A549 (cell line): ENCODE data around the gene FKBP15. TPM values are rescaled to one million over a fixed set of nuclear protein-coding genes. Genes with fewer than 3 reads are reported as not detected.

Source experiments
- ATAC-seq, 2 experiments: fragments of 200-7000 bp in 1 of 2; fragments of >200 bp in 1 of 2; cut with Nextera tagmentation in 1 of 2; cut with Tn5 transposase in 1 of 2; 3 replicates each; pipeline versions ENCODE4 v1.8.0 to v1.9.1; 2018 to 2020; ENCODE audit warnings: mild to moderate bottlenecking in 1 of 2, moderate library complexity in 1 of 2
- CTCF ChIA-PET: fragments of 300-600 bp; sonication (Branson Sonifier 250); formaldehyde crosslinking; extraction: SDS; loops from one replicate; lab custom pipeline; 2021; ENCODE audit warnings: antibody characterized with exemption, inconsistent platforms; lab: Yijun Ruan, JAX
- POLR2A ChIA-PET: fragments of 350-600 bp; formaldehyde crosslinking; extraction: SDS; loops from one replicate; lab custom pipeline; 2021; ENCODE audit warnings: antibody characterized with exemption, inconsistent platforms; lab: Yijun Ruan, JAX
- DNase-seq, 2 experiments: peaks; one replicate each; pipeline versions ENCODE4 v3.0.0 to v3.0.0-alpha.2; 2011 to 2016; ENCODE audit warnings: low read depth in 1 of 2, low spot score in 1 of 2
- FAIRE-seq: peaks from 2 replicates; lab custom pipeline; 2011; peaks lifted over from hg19 to GRCh38; lab: Jason Lieb, UNC
- H3K27ac ChIP-seq, 2 experiments: fragments of >200 bp; sonication (Bioruptor Twin); formaldehyde crosslinking; 3 replicates each; pipeline ENCODE4 v1.5.1; 2016 to 2017
- H3K4me1 ChIP-seq: fragments of >200 bp; sonication (Bioruptor Twin); formaldehyde crosslinking; 3 replicates; pipeline ENCODE4 v1.6.1; 2016
- H3K4me2 ChIP-seq: fragments of >200 bp; sonication (Bioruptor Twin); formaldehyde crosslinking; 3 replicates; pipeline ENCODE4 v1.6.1; 2016
- H3K4me3 ChIP-seq: fragments of >200 bp; sonication (Bioruptor Twin); formaldehyde crosslinking; 3 replicates; pipeline ENCODE4 v1.5.1; 2016
- H3K9me3 ChIP-seq: fragments of >200 bp; sonication (Bioruptor Twin); formaldehyde crosslinking; 3 replicates; pipeline ENCODE4 v1.6.1; 2016
- ATOH8 ChIP-seq: fragments of 250-450 bp; sonication (Bioruptor Pico); IDR thresholded peaks from 2 replicates; pipeline ENCODE4 v1.5.0; 2020; ENCODE audit warnings: low read depth, mild to moderate bottlenecking, moderate library complexity
- CBX2 ChIP-seq: fragments of 200-600 bp; sonication (generic); IDR thresholded peaks from 2 replicates; pipeline ENCODE4 v1.6.1; 2016; ENCODE audit warnings: low read depth, mild to moderate bottlenecking, borderline replicate concordance
- CEBPB ChIP-seq, 2 experiments: fragments of >200 bp in 1 of 2; sonication (Bioruptor Twin) in 1 of 2; formaldehyde crosslinking in 1 of 2; IDR thresholded peaks; 2 replicates each; pipeline ENCODE4 v1.6.1; 2012 to 2016
- EHF ChIP-seq: fragments of 250-450 bp; sonication (Bioruptor Pico); IDR thresholded peaks from 2 replicates; pipeline ENCODE4 v1.5.0; 2020; ENCODE audit warnings: mild to moderate bottlenecking
- FOSB ChIP-seq: fragments of 250-450 bp; sonication (Bioruptor Pico); IDR thresholded peaks from 2 replicates; pipeline ENCODE4 v1.5.0; 2020; ENCODE audit warnings: mild to moderate bottlenecking, moderate library complexity
- FOXS1 ChIP-seq: fragments of 250-450 bp; sonication (Bioruptor Pico); IDR thresholded peaks from 2 replicates; pipeline ENCODE4 v1.5.0; 2020; ENCODE audit warnings: mild to moderate bottlenecking, moderate library complexity
- GATA3 ChIP-seq: IDR thresholded peaks from 2 replicates; pipeline ENCODE4 v1.6.1; 2012; ENCODE audit warnings: borderline replicate concordance
- HES2 ChIP-seq: fragments of >200 bp; sonication (Bioruptor Twin); formaldehyde crosslinking; IDR thresholded peaks from 2 replicates; pipeline ENCODE4 v1.6.1; 2016
- HOXA7 ChIP-seq: fragments of 250-450 bp; sonication (Bioruptor Pico); IDR thresholded peaks from 2 replicates; pipeline ENCODE4 v1.5.0; 2020; ENCODE audit warnings: mild to moderate bottlenecking, moderate library complexity
- HOXB13 ChIP-seq: fragments of 250-450 bp; sonication (Bioruptor Pico); IDR thresholded peaks from 2 replicates; pipeline ENCODE4 v1.5.0; 2020; ENCODE audit warnings: low read depth, mild to moderate bottlenecking, moderate library complexity
- HOXB5 ChIP-seq: fragments of 250-450 bp; sonication (Bioruptor Pico); IDR thresholded peaks from 2 replicates; pipeline ENCODE4 v1.5.0; 2020; ENCODE audit warnings: mild to moderate bottlenecking, moderate library complexity
- JUN ChIP-seq, 2 experiments: fragments of >200 bp; sonication (Bioruptor Twin); formaldehyde crosslinking; IDR thresholded peaks; 2 replicates in 1 of 2; 3 replicates in 1 of 2; pipeline ENCODE4 v1.6.1; 2016 to 2017
- KDM5A ChIP-seq: fragments of 200-600 bp; sonication (generic); IDR thresholded peaks from 2 replicates; pipeline ENCODE4 v1.6.1; 2016; ENCODE audit warnings: antibody characterized with exemption, mild to moderate bottlenecking
- MAZ ChIP-seq: fragments of 150-350 bp; IDR thresholded peaks from 2 replicates; pipeline ENCODE4 v1.6.1; 2014; ENCODE audit warnings: antibody characterized with exemption, low read depth, low read length, borderline replicate concordance
- NFE2L2 ChIP-seq: fragments of 150-350 bp; conservative IDR thresholded peaks from 2 replicates; pipeline ENCODE4 v1.6.1; 2014; ENCODE audit warnings: low read length
- NPAS2 ChIP-seq: fragments of 250-450 bp; sonication (Bioruptor Pico); IDR thresholded peaks from 2 replicates; pipeline ENCODE4 v1.8.0; 2022; ENCODE audit warnings: mild to moderate bottlenecking, moderate library complexity, borderline replicate concordance
- PBX3 ChIP-seq: IDR thresholded peaks from 2 replicates; pipeline ENCODE4 v1.6.1; 2012
- PHF8 ChIP-seq: fragments of 200-600 bp; sonication (generic); IDR thresholded peaks from 2 replicates; pipeline ENCODE4 v1.6.1; 2016; ENCODE audit warnings: low read depth, mild to moderate bottlenecking, antibody characterized with exemption, moderate library complexity, borderline replicate concordance
- POLR2AphosphoS2 ChIP-seq: conservative IDR thresholded peaks from 2 replicates; pipeline ENCODE4 v1.6.1; 2012; ENCODE audit warnings: low read length, improper control_type of control experiment, inconsistent platforms
- RAD21 ChIP-seq, 2 experiments: fragments of >200 bp in 1 of 2; sonication (Bioruptor Twin) in 1 of 2; formaldehyde crosslinking in 1 of 2; IDR thresholded peaks in 1 of 2; conservative IDR thresholded peaks in 1 of 2; 2 replicates in 1 of 2; 3 replicates in 1 of 2; pipeline ENCODE4 v1.6.1; 2012 to 2018; ENCODE audit warnings: inconsistent platforms in 1 of 2
- RARB ChIP-seq: fragments of 250-450 bp; sonication (Bioruptor Pico); IDR thresholded peaks from 2 replicates; pipeline ENCODE4 v1.8.0; 2021; ENCODE audit warnings: mild to moderate bottlenecking, moderate library complexity
- RCOR1 ChIP-seq: fragments of 150-350 bp; IDR thresholded peaks from 2 replicates; pipeline ENCODE4 v1.6.1; 2014; ENCODE audit warnings: antibody characterized with exemption, low read length, low read depth
- RFX5 ChIP-seq: fragments of 450-650 bp; IDR thresholded peaks from 2 replicates; pipeline ENCODE4 v1.7.1; 2014; ENCODE audit warnings: antibody characterized with exemption, mild to moderate bottlenecking, moderate library complexity
- TFCP2L1 ChIP-seq: fragments of 250-450 bp; sonication (Bioruptor Pico); IDR thresholded peaks from 2 replicates; pipeline ENCODE4 v1.5.0; 2021; ENCODE audit warnings: mild to moderate bottlenecking
- TP53 ChIP-seq: fragments of 250-450 bp; sonication (Bioruptor Pico); IDR thresholded peaks from 2 replicates; pipeline ENCODE4 v1.5.0; 2021; ENCODE audit warnings: mild to moderate bottlenecking, moderate library complexity
- ZFP36 ChIP-seq: fragments of 450-650 bp; IDR thresholded peaks from 2 replicates; pipeline ENCODE4 v1.6.1; 2014; ENCODE audit warnings: borderline replicate concordance; ENCODE audit not compliant: partially characterized antibody
- ZNF302 ChIP-seq: fragments of 250-450 bp; sonication (Bioruptor Pico); IDR thresholded peaks from 2 replicates; pipeline ENCODE4 v1.9.0; 2021; ENCODE audit warnings: inconsistent platforms, mild to moderate bottlenecking, moderate library complexity
- WGBS: methylation state at CpG from one replicate; pipeline ENCODE4 v1.1.6; 2017; ENCODE audit errors: missing lambda C conversion rate; 5-methylcytosine and 5-hydroxymethylcytosine counted together
- polyA plus RNA-seq, 4 experiments: library from polyadenylated mRNA; depleted of rRNA in 3 of 4; stranded (reverse); fragments of >200 nt; fragmentation: RNase III in 1 of 4; extraction: RNeasy Plus Mini Kit Qiagen cat#74134 plus additional on column Dnase treatment in 1 of 4; gene quantifications; 2 replicates in 3 of 4; 3 replicates in 1 of 4; pipeline ENCODE4 v1.2.3, GENCODE V29; 2011 to 2017
- TF ChIP-seq, protein P1 (sequence below): fragments of >200 bp; sonication (Bioruptor Twin); formaldehyde crosslinking; IDR thresholded peaks from 3 replicates; pipeline ENCODE4 v1.6.1; 2016
- TF ChIP-seq, protein P2 (sequence below): fragments of 250-450 bp; sonication (Bioruptor Pico); IDR thresholded peaks from 2 replicates; pipeline ENCODE4 v1.5.0; 2021; ENCODE audit warnings: mild to moderate bottlenecking, moderate library complexity, borderline replicate concordance

Gene FKBP15
- polyA plus RNA-seq, 2 of the 4 experiments (the other 2 are of a cell fraction) = 14.1 to 26.0 TPM

DNA sequence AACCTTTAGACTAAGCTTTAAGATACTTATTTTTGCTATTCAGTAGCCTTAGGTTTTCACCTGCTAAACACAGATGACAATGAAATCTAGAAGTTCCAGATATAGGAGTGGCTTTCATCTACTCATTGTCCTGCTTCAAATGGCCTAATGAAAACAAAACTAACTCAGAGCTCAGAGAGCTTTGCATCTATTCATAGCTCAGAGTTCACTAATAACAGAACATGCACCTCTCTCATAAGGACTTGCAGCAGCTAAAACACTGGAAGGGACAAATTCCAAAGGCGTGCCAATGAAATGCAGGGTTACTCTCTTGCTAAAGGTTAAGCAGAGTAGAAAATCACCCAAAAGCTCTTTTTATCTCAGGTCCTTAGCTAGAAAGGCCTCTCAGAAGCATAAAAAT is 41.2 kb downstream of the FKBP15 start:
- Histone ChIP-seq H3K9me3 (no peaks in the 10 kb centered on the region), H3K4me3 (no peak overlapping the region), H3K27ac (no peak overlapping the region), H3K4me2 (no peak overlapping the region), H3K4me1 (no peaks in the 10 kb centered on the region)
- DNase-seq = no peak
- ChIA-PET CTCF (interaction anchor here (0.5 kb wide), 1 partner anchor 256 kb away, joined by 3 read pairs; no protein-coding TSS in a partner anchor), POLR2A (no interaction called here)
- WGBS = 0% methylated on average over 1 of the region's 1 CpG
- no peak for TF ChIP-seq FOSB (CRISPR knock-in tag)
- no peak for TF ChIP-seq RARB
- no peak for ATAC-seq
- no peak for FAIRE-seq

- POLR2A ChIA-PET = no interaction called here
- Histone ChIP-seq H3K27ac (no peak overlapping the region), H3K4me1 (no peaks in the 10 kb centered on the region), H3K4me2 (no peak overlapping the region), H3K4me3 (no peak overlapping the region), H3K9me3 (no peaks in the 10 kb centered on the region)
- ATAC-seq (no peak), DNase-seq (no peak), FAIRE-seq (no peak)
- no peak for TF ChIP-seq RCOR1
- no peak for TF ChIP-seq MAZ
- TF ChIP-seq TFCP2L1 (CRISPR knock-in tag) = no peak
- no peak for TF ChIP-seq EHF (CRISPR knock-in tag)
- no peak for TF ChIP-seq GATA3
- TF ChIP-seq POLR2AphosphoS2 = no peak
- no peak for TF ChIP-seq NPAS2 (CRISPR knock-in tag)
- no peak for TF ChIP-seq RFX5
- no peak for TF ChIP-seq NFE2L2
- no peak for TF ChIP-seq ZFP36
- TF ChIP-seq TP53 (CRISPR knock-in tag) = no peak
- no peak for TF ChIP-seq PBX3
- 93% methylated on average over 1 of the region's 1 CpG for WGBS
- CTCF ChIA-PET = interaction anchor here (0.8 to 1.9 kb wide), 4 partner anchors 8 to 478 kb away, joined by 3 to 8 read pairs (median 4); partner anchors contain the start of gene SLC31A2
These were observed 43.0 kb downstream of the FKBP15 start for GRCh38 chr9:113178087-113178486.

- FAIRE-seq (no peak), DNase-seq (no peak), ATAC-seq (no peak)
- H3K4me2 ChIP-seq = no peak overlapping the region
- H3K9me3 ChIP-seq = no peaks in the 10 kb centered on the region
- ChIA-PET CTCF (interaction anchor here (0.6 to 1.9 kb wide), 4 partner anchors 9 to 479 kb away, joined by 3 to 8 read pairs (median 4); no protein-coding TSS in a partner anchor), POLR2A (no interaction called here)
- H3K4me3 ChIP-seq = no peak overlapping the region
- H3K27ac ChIP-seq = no peak overlapping the region
- WGBS = 95% methylated on average over 2 of the region's 2 CpGs
- TF ChIP-seq FOXS1 (CRISPR knock-in tag) (no peak), HES2 (no peak), PHF8 (no peak), MAZ (no peak), JUN (IDR thresholded peaks at IDR 0.05) (no peak), ZNF302 (CRISPR knock-in tag) (no peak), KDM5A (no peak), HOXA7 (CRISPR knock-in tag) (no peak), HOXB5 (no peak), HOXB13 (no peak), ATOH8 (no peak), RAD21 (conservative IDR thresholded peaks at IDR 0.05 in 1 of 2, IDR thresholded peaks at IDR 0.05 in 1 of 2) (no peak), NPAS2 (CRISPR knock-in tag) (no peak), RARB (no peak), CBX2 (no peak), CEBPB (IDR thresholded peaks at IDR 0.05) (no peak)
- TF ChIP-seq, protein P1, sequence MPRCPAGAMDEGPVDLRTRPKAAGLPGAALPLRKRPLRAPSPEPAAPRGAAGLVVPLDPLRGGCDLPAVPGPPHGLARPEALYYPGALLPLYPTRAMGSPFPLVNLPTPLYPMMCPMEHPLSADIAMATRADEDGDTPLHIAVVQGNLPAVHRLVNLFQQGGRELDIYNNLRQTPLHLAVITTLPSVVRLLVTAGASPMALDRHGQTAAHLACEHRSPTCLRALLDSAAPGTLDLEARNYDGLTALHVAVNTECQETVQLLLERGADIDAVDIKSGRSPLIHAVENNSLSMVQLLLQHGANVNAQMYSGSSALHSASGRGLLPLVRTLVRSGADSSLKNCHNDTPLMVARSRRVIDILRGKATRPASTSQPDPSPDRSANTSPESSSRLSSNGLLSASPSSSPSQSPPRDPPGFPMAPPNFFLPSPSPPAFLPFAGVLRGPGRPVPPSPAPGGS = no peak
- TF ChIP-seq, protein P2, sequence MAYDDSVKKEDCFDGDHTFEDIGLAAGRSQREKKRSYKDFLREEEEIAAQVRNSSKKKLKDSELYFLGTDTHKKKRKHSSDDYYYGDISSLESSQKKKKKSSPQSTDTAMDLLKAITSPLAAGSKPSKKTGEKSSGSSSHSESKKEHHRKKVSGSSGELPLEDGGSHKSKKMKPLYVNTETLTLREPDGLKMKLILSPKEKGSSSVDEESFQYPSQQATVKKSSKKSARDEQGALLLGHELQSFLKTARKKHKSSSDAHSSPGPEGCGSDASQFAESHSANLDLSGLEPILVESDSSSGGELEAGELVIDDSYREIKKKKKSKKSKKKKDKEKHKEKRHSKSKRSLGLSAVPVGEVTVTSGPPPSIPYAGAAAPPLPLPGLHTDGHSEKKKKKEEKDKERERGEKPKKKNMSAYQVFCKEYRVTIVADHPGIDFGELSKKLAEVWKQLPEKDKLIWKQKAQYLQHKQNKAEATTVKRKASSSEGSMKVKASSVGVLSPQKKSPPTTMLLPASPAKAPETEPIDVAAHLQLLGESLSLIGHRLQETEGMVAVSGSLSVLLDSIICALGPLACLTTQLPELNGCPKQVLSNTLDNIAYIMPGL = no peak
- no peaks in the 10 kb centered on the region for H3K4me1 ChIP-seq
These were observed 43.8 kb downstream of the FKBP15 start for GRCh38 chr9:113177251-113177650.
